ENCODE data around the gene CHURC1.
"Not testable (repeated sequence)": the region's sequence is repeated elsewhere in the genome, so short reads cannot be mapped to it uniquely, and the experiment has no call there.

The CHURC1 gene

DNA sequence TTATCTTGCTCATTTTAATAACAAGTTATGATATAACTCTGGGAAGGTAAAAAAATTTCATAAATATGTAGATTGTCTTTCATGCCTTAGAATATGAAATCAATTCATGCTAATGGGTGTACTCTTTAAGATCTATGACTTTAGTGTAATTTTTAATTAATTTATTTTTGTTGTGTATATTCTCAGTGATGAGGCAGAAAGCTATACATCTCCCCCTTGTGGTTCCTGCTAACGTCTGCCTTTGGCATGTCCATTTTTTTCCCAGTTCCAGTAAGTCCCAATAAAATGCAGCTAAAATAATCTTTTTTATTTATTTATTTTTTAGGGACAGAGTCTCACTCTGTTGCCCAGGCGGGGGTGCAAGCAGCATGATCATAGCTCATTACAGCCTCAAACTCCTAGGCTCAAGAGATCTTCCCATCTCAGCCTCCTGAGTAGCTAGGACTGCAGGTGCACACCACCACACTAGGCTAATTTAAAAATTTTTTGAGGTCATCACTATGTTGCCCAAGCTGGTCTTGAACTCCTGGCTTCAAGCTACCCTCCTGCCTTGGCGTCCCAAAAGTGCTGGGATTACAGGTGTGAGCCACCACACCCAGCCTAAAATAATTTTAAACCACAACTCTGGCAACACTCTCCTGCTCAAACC lies 3.3 kb upstream of the CHURC1 start:
- DNase-seq: no peak

DNA sequence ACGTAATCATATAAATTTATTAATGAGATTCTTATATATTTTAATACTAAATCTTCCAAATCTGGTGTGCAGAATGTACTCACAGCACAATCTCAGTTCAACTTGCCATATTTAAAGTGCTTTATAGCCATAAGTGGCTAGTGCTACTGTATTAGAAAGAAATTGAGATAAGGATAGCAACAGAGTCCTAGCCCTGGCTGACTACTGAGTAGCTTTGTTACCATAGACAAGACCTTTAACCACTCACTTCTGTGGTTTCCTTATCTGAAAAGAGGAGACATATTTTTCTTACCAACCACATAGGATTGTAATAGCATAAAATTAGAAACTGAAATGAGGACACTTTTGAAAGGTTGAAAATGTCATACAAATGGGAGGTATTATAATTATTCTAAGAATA lies 2.0 kb upstream of the CHURC1 start:
- DNase-seq: no peak

GRCh38 chr14:64913477-64913876 lies 778 bp upstream of the CHURC1 start:
- not testable (repeated sequence) for DNase-seq

DNA sequence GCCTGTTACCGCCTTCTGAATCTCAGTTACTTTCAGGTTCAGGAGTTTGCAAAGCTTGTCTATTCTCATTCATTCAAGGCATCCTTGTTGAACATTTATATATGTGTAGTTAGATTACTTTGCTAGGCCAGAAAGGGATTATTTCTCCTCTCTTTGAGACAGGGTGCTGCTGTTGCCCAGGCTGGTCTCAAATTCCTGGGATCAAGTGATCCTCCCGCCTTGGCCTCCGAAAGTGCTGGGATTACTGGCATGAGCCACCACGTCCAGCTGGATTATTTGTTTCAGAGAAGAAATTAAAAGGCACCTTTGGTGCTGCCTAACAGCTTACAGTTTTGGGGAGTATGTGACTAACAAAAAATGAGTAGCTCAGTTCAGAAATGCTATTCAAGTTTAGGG lies 772 bp downstream of the CHURC1 start:
- DNase-seq: no peak

DNA sequence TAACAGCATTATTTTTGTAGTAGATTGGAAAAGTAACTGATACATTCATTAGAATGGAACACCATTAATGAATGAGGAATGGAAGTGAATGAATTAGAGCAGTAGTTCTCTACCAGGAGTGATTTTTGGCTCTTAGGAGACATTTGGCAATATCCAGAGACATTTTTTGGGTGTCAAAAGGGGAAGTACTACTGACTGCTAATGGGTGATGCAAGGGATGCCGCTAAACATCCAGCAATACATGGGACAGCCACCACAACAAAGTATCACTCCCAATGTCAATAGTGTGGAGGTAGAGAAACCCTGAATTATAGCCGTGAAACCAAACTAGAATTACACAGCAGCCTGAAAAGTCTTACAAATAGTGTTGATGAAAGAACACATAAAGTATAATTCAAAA lies 1.5 kb downstream of the CHURC1 start:
- no peak for DNase-seq

DNA sequence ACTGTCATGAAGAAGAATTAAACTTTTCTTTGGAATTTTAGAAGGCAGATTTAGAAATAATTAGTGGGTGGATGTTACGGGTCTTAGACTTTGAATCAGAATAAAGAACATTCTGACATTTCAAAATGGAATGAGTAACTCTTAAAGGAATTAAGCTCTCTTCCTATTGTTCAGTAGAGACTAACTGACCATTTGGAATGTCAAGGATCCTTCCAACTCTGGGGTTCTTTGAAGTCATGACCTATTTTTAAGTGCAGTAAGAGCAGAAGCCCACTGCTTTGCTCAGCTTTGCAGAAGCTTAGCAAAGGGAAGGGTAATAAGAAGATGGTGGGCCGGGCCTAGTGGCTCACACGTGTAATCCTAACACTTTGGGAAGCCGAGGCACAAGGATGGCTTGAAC lies 4.0 kb downstream of the CHURC1 start:
- DNase-seq: no peak

DNA sequence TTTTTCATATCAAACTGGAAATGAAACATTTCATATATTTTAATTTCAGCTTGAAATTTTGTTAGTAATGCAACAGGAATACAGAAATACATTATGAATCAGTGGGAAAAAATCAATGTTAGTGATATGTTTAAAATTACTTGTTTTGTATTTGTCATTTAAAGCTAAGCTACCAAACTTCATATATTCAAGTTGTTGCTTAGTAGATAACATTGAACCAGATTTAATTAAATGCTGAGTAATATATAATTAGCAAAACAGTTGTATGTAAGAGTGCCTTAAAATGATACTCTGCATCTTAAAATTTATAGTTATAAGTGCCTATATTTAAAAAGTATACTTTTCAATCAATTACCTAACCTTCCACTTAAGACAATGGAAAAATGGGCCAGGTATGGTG lies 5.0 kb downstream of the CHURC1 start:
- no peak for DNase-seq

DNA sequence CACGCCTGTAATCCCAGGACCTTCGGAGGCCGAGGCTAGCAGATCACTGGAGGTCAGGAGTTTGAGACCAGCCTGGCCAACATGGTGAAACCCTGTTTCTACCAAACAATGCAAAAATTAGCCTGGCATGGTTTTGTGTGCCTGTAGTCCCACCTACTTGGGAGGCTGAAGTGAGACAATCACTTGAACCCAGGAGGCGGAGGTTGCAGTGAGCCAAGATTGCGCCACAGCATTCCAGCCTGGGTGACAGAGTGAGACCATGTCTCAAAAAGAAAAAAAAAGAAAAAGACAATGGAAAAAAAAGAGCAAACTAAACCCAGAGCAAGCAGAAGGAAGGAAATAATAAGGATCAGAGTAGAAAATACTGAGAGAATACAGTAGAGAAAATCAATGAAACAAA lies 5.4 kb downstream of the CHURC1 start:
- no peak for DNase-seq

DNA sequence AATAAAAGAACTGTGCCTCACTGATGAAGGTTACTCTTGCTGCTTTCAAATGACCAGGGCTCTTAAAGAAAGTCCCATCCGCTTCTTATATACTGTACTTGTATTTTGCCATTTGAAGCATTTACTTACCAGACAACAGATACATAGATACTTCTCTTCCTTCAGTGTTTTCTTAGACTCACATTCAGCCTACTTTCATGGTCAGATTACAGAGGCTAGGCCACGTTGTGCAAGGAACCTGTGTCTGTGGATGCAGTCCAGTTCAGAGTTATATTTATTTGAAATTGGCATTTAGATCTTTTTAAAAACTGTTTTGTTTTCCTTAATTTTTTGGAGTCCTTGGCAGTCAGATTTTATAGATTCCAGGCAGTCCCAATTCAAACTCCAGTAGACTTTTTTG lies 6.2 kb downstream of the CHURC1 start:
- DNase-seq: no peak

DNA sequence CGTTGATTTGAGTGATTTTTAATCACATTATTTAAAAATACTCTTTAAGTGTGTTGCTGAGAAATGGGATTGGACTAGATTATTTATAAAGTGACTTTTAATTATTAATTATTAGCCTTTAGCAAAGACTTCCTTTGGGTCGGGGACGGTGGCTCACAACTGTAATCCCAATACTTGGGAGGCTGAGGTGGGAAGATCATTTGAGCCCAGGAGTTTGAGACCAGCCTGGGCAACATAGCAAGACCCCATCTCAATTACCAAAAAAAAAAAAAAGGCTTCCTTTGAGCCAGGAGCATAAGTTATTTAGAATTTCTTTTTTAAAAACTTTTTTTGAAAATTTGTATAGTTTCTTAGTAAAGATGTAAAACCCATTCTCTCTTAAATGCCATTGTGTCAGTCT lies 8.8 kb downstream of the CHURC1 start:
- no peak for DNase-seq

DNA sequence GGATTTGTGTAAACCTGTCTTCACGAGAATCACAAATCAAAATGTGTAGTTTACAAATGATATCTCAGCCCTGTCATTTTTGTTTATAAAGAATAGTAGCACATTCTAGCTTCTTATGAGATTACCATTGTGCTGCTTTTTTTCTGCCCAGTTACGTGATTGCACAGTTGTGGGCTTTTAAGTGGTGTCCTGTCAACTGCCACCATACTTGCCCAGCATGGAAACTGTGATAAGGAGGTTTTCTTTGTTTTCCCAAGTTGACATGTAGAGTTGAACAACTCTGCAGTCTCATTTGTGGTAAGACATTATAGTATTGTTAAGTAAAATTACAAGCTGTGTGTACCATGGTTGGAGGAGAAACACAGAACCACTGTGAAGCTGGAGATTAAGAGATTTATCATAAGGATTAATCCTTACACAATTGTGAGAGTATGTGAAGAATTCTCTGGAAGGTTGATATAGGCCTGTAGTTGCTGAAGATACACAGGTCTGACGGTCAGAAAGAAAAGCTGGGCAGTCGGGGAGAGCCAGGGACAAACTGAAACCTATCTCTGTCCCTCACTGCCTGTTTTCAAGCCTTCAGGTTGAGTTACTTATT lies 12.2 kb downstream of the CHURC1 start:
- DNase-seq: no peak

DNA sequence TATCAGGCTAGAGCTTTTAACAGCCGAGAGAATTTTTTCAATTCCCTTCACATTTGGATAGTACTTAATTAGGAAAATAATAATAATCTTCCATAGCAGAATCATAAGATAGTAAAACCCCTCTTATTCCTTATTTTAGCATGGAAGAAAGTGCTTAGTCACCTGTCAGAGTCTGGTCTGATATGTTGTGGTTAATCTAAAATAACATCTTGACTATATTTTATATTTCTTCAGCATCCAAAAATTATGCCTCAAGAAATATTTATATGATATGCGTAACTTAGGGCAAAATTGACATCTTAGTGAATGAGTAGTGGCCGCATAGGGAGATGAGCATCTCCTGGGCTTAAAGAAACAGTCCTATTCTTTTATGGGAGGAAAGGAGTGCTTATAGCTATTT lies 12.8 kb downstream of the CHURC1 start:
- DNase-seq: no peak

GRCh38 chr14:64928239-64929013 lies 14.2 kb downstream of the CHURC1 start:
- no peak for DNase-seq

GRCh38 chr14:64929014-64929359 lies 14.7 kb downstream of the CHURC1 start:
- no peak for DNase-seq

GRCh38 chr14:64930085-64930843 lies 16.0 kb downstream of the CHURC1 start:
- DNase-seq: no peak

DNA sequence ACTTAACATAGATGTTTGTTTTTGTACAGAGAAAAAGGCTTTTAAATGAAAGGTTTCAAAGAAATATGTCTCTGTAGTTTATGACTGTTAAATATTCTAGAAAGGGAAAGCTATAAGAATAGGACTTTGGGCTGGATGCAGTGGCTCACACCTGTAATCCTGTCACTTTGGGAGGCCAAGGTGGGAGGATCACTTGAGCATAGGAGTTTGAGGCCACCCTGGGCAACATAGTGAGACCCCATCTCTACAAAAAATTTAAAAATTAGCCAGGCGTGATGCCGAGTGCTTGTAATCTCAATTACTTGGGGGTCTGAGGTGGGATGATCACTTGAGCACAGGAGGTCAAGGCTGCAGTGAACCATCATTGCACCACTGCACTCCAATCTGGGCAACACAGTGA lies 16.9 kb downstream of the CHURC1 start:
- no peak for DNase-seq

DNA sequence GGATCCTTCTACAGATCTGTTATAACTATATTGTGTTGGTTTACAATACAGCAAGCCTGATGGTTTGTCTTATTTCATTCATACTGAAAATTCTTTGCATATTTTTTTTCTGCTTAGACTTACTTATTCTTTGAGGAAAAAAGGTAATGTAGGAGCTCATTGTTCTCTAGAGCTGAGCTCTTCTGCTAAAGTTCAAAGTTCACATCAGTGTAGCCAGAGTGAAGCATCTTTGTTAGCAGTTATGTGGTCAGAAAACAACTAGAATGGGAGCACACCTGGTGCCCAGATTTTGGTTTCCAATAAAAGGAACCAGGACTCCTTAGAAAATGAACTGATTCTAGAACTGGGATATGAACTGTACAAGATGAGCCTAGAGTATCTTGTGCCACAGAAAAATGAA lies 18.0 kb downstream of the CHURC1 start:
- no peak for DNase-seq

DNA sequence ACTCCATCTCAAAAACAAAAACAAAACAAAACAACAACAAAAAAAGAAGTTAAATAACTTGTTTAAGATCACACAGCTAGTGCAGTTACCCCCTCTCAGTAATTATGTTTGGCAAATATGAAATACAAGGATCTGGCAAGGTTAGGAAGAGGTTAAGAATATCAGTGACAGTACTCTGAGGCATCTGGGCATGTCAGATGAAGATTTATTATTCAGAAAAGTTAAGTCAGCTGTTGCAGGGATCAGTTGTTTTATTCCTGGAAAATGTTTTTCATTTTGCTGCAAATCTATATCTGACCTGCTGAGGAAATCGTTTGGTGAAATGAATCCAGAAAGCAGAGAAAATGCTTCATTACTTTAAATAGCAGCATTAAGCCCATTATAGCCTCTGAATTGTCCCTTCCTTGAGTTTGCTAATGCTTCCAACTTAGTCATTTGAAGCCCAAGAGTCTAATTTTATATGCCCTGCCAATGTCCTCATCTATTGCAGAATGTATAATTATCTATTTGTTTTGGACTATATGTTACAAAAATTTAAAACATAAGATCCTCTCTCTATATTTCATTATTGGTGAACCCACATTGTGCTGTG lies 20.2 kb downstream of the CHURC1 start:
- no peak for DNase-seq

DNA sequence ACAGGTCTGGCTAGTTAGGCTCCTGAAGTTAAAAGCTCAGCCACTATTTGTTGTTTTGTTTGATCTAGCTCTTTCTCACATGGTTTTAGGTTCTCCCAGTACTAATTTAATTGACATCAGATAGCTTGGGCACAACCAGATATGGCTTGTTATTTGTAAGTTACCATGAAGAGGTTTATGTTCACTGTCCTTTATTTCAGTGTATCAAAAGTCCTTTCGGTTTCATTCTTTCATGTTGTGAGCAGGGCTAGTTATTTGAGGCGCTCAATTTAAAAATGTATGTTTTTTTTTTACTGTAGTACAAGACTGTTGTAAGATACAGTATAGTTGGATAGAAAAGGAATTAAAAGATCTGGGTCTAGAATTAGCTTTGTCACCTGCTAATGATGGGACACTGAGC lies 21.3 kb downstream of the CHURC1 start:
- DNase-seq: no peak

GRCh38 chr14:64937171-64937820 lies 23.0 kb downstream of the CHURC1 start:
- no peak for DNase-seq

DNA sequence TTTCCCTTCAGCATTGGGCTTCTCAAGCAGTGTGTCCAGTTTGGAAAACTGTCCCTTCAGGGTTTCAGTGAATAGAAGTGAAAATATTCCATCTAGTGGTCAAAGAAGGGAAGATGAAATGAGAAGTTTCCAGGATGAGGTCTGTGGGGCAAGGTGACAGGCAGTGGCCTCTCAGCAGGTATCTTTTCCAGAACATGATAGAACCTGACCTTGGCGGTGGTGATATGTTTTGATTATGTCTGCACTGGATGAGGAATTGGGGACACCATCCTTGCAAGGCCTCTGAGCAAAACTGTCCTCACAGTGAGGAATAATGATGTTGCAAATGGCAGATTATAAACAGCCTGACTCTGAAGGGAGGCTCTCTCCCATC lies 23.6 kb downstream of the CHURC1 start:
- no peak for DNase-seq

DNA sequence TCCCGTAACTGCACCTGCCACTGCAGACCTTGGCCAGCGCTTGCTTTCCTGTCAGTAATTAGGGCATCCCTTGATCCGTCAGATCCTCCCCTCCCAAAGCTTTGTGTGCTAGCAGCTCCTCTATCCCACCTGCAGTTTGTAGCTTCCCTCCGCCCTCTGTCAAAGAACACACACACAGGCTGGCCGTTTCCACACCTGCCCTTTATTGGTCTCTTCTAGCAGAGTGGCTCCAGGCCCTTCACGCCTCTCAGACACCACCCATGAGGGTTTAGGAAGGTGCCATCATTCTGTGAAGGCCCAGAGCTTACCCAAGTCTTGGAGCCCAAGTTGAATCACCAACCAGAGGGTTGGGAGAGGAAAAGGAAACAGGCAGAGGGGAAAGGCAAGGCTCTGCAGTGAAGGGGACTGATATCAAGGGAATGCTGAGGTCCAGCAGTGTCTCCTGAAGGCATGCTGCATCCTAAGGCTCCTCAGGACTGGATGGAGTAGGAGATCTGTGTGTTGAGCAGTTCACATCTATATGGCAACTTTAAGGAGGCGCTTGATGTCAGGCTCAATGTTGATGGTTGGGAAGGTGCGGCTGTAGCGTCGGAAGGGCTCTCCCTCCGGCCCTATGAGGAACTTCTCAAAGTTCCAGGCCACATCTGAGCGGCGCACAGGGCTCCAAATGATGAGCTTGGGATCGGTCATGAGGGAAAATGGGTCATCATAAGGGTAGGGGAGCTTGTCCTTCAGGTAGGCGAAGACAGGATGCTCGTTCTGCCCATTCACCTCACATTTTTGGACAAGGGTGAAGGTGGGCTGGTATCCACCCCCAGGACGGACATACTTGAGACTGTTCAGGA lies 24.9 kb downstream of the CHURC1 start:
- no peak for DNase-seq

All from RPMI8226 (cell line).